CD4-positive, alpha-beta T cell (primary cell): ENCODE measurements around the gene SECISBP2L. TPM values are rescaled to one million over a fixed set of nuclear protein-coding genes. Genes with fewer than 3 reads are reported as not detected.

Source experiments
- ATAC-seq: fragments of 200-7000 bp; cut with Tn5 transposase; one replicate; pipeline ENCODE4 v1.10.0; 2022; ENCODE audit warnings: mild to moderate bottlenecking; ENCODE audit not compliant: poor library complexity
- CTCF ChIA-PET: fragments of 350-600 bp; sonication (Branson Sonifier 250); formaldehyde crosslinking; loops from one replicate; lab custom pipeline; 2021; ENCODE audit warnings: antibody characterized with exemption, inconsistent platforms; lab: Charles Lee
- POLR2A ChIA-PET: fragments of 350-600 bp; sonication (Branson Sonifier 250); formaldehyde crosslinking; loops from one replicate; lab custom pipeline; 2021; ENCODE audit warnings: antibody characterized with exemption, inconsistent platforms; lab: Charles Lee
- DNase-seq, 14 experiments: peaks; one replicate each; pipeline ENCODE4 v3.0.0-alpha.2; 2013 to 2020; ENCODE audit warnings: mixed read lengths in 2 of 14
- H3K27ac ChIP-seq, 2 donors: one replicate each; pipeline versions ENCODE4 v1.5.1 to v1.7.0; 2013; ENCODE audit warnings: low read length in 2 of 2, low read depth in 1 of 2, mild to moderate bottlenecking in 1 of 2
- H3K27me3 ChIP-seq, 2 experiments: 1 replicate in 1 of 2; 2 replicates in 1 of 2; pipeline versions ENCODE4 v1.6.1 to v1.7.0; 2013; ENCODE audit warnings: low read length in 2 of 2, control low read depth in 1 of 2, mild to moderate bottlenecking in 1 of 2, moderate library complexity in 1 of 2; ENCODE audit not compliant: insufficient read depth in 2 of 2, control insufficient read depth in 1 of 2
- H3K36me3 ChIP-seq: one replicate; pipeline ENCODE4 v1.6.1; 2013; ENCODE audit warnings: low read length, control low read depth; ENCODE audit not compliant: insufficient read depth
- H3K4me1 ChIP-seq: one replicate; pipeline ENCODE4 v1.6.1; 2013; ENCODE audit warnings: low read length, control low read depth; ENCODE audit not compliant: insufficient read depth
- H3K4me3 ChIP-seq: one replicate; pipeline ENCODE4 v1.5.1; 2013; ENCODE audit warnings: mild to moderate bottlenecking, low read length, moderate library complexity
- H3K9me3 ChIP-seq, 2 experiments: 1 replicate in 1 of 2; 2 replicates in 1 of 2; pipeline versions ENCODE4 v1.6.1 to v1.7.0; 2013; ENCODE audit warnings: low read length in 2 of 2, mild to moderate bottlenecking in 2 of 2, control low read depth in 1 of 2, moderate library complexity in 1 of 2; ENCODE audit not compliant: control insufficient read depth in 1 of 2, insufficient read depth in 1 of 2
- H3K27ac Mint-ChIP-seq: one replicate; pipeline ENCODE4 v1.8.0; 2020; ENCODE audit warnings: mixed read lengths
- H3K27me3 Mint-ChIP-seq: one replicate; pipeline ENCODE4 v1.8.0; 2021; ENCODE audit warnings: mixed read lengths
- H3K36me3 Mint-ChIP-seq: one replicate; pipeline ENCODE4 v1.8.0; 2021; ENCODE audit warnings: low read depth, mixed read lengths
- H3K4me1 Mint-ChIP-seq: one replicate; pipeline ENCODE4 v1.8.0; 2021; ENCODE audit warnings: low read depth, mixed read lengths
- H3K4me3 Mint-ChIP-seq: one replicate; pipeline ENCODE4 v1.8.0; 2020; ENCODE audit warnings: mild to moderate bottlenecking, mixed read lengths
- H3K9me3 Mint-ChIP-seq: one replicate; pipeline ENCODE4 v1.8.0; 2020; ENCODE audit warnings: mixed read lengths
- intact Hi-C, 2 experiments: fragments of 100-400 bp; cut with DNase I in 1 of 2; cut with micrococcal nuclease in 1 of 2; formaldehyde crosslinking; loops; one replicate each; pipeline versions ENCODE4 v1.15.1 to v1.9.0; 2023 to 2025; cut with DNase I, micrococcal nuclease
- total RNA-seq, 174 experiments: library from RNA in 2 of 174; stranded (reverse) in 2 of 174; gene quantifications; one replicate each; pipeline ENCODE4 v1.2.3 and lab custom pipeline; 2021 to 2026
- TF ChIP-seq, protein P1 (sequence below): fragments of 200-600 bp; IDR thresholded peaks from one replicate; pipeline ENCODE4 v1.8.0; 2022; ENCODE audit warnings: antibody characterized with exemption, mild to moderate bottlenecking

The SECISBP2L gene
- total RNA-seq, 2 experiments from 2014 or later, result 55.9 to 56.0 TPM

DNA sequence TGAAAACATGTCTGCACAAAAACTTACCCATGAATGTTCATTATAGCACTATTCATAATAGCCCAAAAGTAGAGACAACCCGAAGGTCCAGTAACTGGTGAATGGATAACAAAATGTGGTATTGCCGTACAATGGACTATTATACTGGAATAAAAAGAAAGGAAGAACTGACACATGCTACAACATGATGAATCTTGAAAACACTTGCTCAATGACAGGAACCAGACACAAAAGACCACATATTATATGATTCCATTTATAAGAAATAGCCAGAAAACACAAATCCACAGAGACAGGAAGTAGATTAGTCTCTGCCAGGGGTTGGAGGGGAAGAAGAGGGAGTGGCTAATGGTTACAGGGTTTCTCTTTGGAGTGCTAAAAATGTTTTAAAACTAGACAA is 100.9 kb downstream of the SECISBP2L start:
- Histone ChIP-seq H3K36me3 (no peaks in the 10 kb centered on the region), H3K27ac (no peak overlapping the region), H3K9me3 (no peaks in the 10 kb centered on the region), H3K4me1 (no peaks in the 10 kb centered on the region), H3K4me3 (no peak overlapping the region), H3K27me3 (peaks cover 0 to 5% of the 10 kb centered on the region in 2 experiments)
- ChIA-PET POLR2A (no interaction called here), CTCF (no interaction called here)
- no peaks in the 10 kb centered on the region for H3K4me1 Mint-ChIP-seq
- TF ChIP-seq, protein P1, sequence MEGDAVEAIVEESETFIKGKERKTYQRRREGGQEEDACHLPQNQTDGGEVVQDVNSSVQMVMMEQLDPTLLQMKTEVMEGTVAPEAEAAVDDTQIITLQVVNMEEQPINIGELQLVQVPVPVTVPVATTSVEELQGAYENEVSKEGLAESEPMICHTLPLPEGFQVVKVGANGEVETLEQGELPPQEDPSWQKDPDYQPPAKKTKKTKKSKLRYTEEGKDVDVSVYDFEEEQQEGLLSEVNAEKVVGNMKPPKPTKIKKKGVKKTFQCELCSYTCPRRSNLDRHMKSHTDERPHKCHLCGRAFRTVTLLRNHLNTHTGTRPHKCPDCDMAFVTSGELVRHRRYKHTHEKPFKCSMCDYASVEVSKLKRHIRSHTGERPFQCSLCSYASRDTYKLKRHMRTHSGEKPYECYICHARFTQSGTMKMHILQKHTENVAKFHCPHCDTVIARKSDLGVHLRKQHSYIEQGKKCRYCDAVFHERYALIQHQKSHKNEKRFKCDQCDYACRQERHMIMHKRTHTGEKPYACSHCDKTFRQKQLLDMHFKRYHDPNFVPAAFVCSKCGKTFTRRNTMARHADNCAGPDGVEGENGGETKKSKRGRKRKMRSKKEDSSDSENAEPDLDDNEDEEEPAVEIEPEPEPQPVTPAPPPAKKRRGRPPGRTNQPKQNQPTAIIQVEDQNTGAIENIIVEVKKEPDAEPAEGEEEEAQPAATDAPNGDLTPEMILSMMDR, result no peak
- no peak overlapping the region for H3K27ac Mint-ChIP-seq
- H3K9me3 Mint-ChIP-seq, result no peaks in the 10 kb centered on the region
- DNase-seq, result no peak
- H3K36me3 Mint-ChIP-seq, result no peaks in the 10 kb centered on the region
- no peak overlapping the region for H3K4me3 Mint-ChIP-seq
- peaks cover 22% of the 10 kb centered on the region for H3K27me3 Mint-ChIP-seq
- no peak for ATAC-seq
- intact Hi-C loops, result no loop called here

DNA sequence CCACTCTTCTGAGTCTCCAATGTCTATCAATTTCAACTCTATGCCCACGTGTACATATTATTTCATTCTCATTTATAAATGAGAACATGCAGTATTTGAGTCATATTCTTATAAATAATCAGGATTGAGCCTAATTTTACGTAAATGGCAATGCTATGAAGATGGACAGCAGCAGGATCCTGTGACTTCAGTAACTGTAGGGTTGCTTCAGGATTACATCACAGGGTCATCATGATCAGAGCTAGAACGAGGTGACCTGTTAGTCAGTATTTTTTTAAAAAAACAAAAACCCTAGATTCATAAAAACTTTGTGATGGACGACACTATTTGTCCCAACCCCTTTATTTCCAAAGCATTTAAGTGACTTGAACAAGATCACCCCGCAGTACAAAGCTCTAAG is 104.3 kb downstream of the SECISBP2L start:
- TF ChIP-seq, protein P1, result no peak
- H3K4me1 Mint-ChIP-seq, result no peaks in the 10 kb centered on the region
- no peaks in the 10 kb centered on the region for H3K36me3 ChIP-seq
- ChIA-PET POLR2A (interaction anchor here (1.0 kb wide), 1 partner anchor 34 kb away, joined by 3 read pairs; no protein-coding TSS in a partner anchor), CTCF (no interaction called here)
- intact Hi-C loops, result no loop called here
- H3K27ac Mint-ChIP-seq, result no peak overlapping the region
- no peaks in the 10 kb centered on the region for H3K9me3 ChIP-seq
- ATAC-seq (no peak), DNase-seq (no peak)
- no peaks in the 10 kb centered on the region for H3K4me1 ChIP-seq
- H3K27me3 ChIP-seq, result peaks cover 3 to 9% of the 10 kb centered on the region in 2 experiments
- no peaks in the 10 kb centered on the region for H3K36me3 Mint-ChIP-seq
- no peak overlapping the region for H3K4me3 ChIP-seq
- H3K4me3 Mint-ChIP-seq, result no peak overlapping the region
- no peaks in the 10 kb centered on the region for H3K9me3 Mint-ChIP-seq
- H3K27me3 Mint-ChIP-seq, result peaks cover 19% of the 10 kb centered on the region
- H3K27ac ChIP-seq, result no peak overlapping the region

DNA sequence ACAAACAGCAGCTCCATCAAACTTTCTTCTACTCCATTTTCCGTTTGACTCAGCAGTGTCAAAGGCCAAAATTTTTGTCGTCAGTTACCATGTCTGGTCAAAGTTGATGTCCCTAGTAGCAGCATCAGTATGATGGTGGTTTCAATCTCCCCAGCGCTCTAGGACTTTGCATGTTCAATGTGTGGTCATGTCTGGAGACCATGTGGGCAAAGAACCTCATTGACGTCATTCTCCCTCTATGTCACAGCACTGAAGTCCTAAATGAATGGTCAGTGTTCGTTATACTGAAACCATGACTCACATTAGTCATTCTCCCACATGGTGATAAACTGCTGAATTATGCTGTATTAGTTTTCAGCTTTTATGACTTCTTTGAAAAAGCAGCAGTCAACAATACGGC is 105.7 kb downstream of the SECISBP2L start:
- Mint-ChIP-seq H3K4me3 (no peak overlapping the region), H3K9me3 (no peaks in the 10 kb centered on the region), H3K27me3 (peaks cover 19% of the 10 kb centered on the region), H3K27ac (no peak overlapping the region), H3K4me1 (no peaks in the 10 kb centered on the region), H3K36me3 (no peaks in the 10 kb centered on the region)
- POLR2A ChIA-PET, result no interaction called here
- Histone ChIP-seq H3K9me3 (no peaks in the 10 kb centered on the region), H3K4me1 (no peaks in the 10 kb centered on the region), H3K36me3 (no peaks in the 10 kb centered on the region), H3K27me3 (peaks cover 4 to 9% of the 10 kb centered on the region in 2 experiments), H3K4me3 (no peak overlapping the region), H3K27ac (no peak overlapping the region)
- intact Hi-C loops, result no loop called here
- ATAC-seq, result no peak
- DNase-seq, result no peak
- CTCF ChIA-PET, result no interaction called here
- TF ChIP-seq, protein P1, result no peak
